ENCODE data around the gene SCLY. TPM values are rescaled to one million over a fixed set of nuclear protein-coding genes. Genes with fewer than 3 reads are reported as not detected.
A peak's percentile ranks its signal among the peaks of the same experiment; 100 is the strongest.

Gene SCLY
- total RNA-seq, 1 donor from 2014 or later: 44.0 TPM

DNA sequence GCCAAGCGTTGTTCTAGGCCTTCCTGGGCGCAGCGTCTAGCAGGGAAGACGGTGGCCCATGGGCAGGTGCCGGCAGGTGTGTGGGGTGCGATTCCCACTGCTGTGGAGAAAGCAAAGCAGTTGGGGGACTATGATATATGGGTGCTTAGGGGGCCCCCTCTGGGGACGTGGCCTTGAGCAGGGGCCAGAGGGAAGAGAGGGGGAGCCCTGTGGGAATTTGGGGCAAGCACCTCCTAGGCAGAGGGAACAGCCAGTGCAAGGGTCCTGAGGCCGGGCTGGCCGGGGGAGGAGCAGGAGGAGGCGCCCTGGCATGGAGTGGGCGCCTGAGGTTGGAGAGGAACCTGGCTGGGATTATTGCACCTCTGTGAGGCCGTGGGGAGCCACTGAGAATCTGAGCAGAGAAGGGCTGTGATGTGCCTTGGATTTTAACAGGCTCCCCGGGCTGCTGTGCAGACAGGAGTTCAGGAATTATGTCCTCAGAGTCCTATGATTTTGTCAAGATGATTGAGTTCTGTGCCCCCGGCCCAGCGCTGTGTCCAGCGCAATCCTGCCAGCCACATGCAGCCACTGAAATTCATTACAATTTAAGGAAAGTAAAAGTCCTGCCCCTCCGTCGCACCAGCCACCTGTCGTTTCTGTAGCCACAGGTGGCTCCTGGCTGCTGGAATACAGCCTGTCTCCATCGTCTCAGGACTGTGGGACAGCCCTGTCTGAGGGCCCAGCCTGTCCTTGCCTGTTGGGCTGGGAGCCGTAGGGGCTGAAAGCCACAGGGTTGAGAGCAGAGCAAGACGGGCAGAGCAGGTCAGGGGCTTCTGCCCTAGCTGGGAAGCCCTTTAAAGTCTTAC is 68.6 kb downstream of the SCLY start:
- Mint-ChIP-seq H3K4me3 (ENCODE audit: unreplicated experiment) (no peak overlapping the region), H3K36me3 (ENCODE audit: unreplicated experiment) (no peaks in the 10 kb centered on the region), H3K9me3 (ENCODE audit: unreplicated experiment) (peaks cover 1% of the 10 kb centered on the region), H3K27ac (ENCODE audit: unreplicated experiment) (no peak overlapping the region), H3K4me1 (ENCODE audit: low read depth, unreplicated experiment) (peaks cover 4% of the 10 kb centered on the region), H3K27me3 (ENCODE audit: unreplicated experiment) (peaks cover 5% of the 10 kb centered on the region)
- peak; percentile 12 for DNase-seq
- TF ChIP-seq, protein P1, sequence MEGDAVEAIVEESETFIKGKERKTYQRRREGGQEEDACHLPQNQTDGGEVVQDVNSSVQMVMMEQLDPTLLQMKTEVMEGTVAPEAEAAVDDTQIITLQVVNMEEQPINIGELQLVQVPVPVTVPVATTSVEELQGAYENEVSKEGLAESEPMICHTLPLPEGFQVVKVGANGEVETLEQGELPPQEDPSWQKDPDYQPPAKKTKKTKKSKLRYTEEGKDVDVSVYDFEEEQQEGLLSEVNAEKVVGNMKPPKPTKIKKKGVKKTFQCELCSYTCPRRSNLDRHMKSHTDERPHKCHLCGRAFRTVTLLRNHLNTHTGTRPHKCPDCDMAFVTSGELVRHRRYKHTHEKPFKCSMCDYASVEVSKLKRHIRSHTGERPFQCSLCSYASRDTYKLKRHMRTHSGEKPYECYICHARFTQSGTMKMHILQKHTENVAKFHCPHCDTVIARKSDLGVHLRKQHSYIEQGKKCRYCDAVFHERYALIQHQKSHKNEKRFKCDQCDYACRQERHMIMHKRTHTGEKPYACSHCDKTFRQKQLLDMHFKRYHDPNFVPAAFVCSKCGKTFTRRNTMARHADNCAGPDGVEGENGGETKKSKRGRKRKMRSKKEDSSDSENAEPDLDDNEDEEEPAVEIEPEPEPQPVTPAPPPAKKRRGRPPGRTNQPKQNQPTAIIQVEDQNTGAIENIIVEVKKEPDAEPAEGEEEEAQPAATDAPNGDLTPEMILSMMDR (IDR thresholded peaks at IDR 0.05; ENCODE audit: partially characterized antibody, unreplicated experiment): no peak

DNA sequence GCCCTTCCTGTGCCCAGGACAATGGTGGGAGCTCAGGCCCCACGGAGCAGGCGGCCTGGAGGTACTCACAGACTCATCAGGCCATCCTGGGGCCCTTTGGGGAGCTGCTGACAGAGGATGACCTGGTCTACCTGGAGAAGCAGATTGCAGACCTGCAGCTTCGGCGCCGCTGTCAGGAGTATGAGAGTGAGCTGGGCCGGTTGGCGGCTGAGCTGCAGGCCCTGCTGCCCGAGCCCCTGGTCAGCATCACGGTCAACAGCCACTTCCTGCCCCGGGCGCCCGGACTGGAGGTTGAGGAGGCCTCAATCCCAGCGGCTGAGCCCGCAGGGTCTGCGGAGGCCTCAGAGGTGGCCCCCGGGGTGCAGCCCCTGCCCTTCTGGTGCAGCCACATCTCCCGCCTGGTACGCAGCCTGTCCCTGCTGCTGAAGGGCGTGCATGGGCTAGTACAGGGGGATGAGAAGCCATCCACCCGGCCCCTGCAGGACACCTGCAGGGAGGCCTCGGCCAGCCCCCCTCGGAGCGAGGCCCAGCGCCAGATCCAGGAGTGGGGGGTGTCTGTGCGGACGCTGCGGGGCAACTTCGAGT is 69.4 kb downstream of the SCLY start:
- peak; percentile 12 for DNase-seq
- Mint-ChIP-seq H3K9me3 (ENCODE audit: unreplicated experiment) (no peaks in the 10 kb centered on the region), H3K36me3 (ENCODE audit: unreplicated experiment) (no peaks in the 10 kb centered on the region), H3K27ac (ENCODE audit: unreplicated experiment) (no peak overlapping the region), H3K4me3 (ENCODE audit: unreplicated experiment) (no peak overlapping the region), H3K27me3 (ENCODE audit: unreplicated experiment) (peaks cover 2% of the 10 kb centered on the region), H3K4me1 (ENCODE audit: low read depth, unreplicated experiment) (peaks cover 4% of the 10 kb centered on the region)
- TF ChIP-seq, protein P1 (IDR thresholded peaks at IDR 0.05; ENCODE audit: partially characterized antibody, unreplicated experiment): no peak

DNA sequence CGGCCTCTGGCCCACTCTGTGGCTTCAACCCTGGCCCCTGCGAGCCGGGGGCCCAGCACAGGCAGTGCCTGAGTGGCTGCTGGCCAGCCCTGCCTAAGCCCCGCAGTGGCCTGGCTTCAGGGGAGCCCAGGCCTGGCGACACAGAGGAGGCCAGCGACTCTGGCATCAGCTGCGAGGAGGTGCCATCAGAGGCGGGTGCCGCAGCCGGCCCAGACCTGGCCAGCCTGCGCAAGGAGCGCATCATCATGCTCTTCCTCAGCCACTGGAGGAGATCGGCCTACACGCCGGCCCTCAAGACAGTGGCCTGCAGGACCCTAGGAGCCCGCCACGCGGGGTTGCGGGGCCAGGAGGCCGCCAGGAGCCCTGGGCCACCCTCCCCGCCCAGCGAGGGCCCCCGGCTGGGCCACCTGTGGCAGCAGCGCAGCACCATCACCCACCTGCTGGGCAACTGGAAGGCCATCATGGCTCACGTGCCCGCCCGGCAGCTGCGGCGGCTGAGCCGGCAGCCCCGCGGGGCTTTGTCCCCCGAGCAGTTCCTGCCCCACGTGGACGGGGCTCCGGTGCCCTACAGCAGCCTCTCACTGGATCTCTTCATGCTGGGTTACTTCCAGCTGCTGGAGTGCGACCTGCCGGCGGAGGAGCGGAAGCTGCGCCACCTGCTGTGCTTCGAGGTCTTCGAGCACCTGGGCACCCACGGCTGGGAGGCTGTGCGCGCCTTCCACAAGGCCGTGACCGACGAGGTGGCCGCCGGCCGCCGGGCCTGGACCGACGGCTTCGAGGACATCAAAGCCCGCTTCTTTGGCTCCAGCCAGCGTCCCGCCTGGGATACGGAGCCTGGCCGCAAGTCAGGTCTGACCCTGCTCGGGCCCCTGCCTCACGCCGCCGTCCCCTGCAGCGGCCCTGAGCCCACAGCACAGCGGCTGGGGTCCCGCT is 70.2 kb downstream of the SCLY start:
- Mint-ChIP-seq H3K4me3 (ENCODE audit: unreplicated experiment) (no peak overlapping the region), H3K9me3 (ENCODE audit: unreplicated experiment) (no peaks in the 10 kb centered on the region), H3K4me1 (ENCODE audit: low read depth, unreplicated experiment) (peaks cover 4% of the 10 kb centered on the region), H3K27me3 (ENCODE audit: unreplicated experiment) (peaks cover 2% of the 10 kb centered on the region), H3K27ac (ENCODE audit: unreplicated experiment) (no peak overlapping the region), H3K36me3 (ENCODE audit: unreplicated experiment) (no peaks in the 10 kb centered on the region)
- peak; percentile 13 for DNase-seq
- TF ChIP-seq, protein P1 (IDR thresholded peaks at IDR 0.05; ENCODE audit: partially characterized antibody, unreplicated experiment): no peak

DNA sequence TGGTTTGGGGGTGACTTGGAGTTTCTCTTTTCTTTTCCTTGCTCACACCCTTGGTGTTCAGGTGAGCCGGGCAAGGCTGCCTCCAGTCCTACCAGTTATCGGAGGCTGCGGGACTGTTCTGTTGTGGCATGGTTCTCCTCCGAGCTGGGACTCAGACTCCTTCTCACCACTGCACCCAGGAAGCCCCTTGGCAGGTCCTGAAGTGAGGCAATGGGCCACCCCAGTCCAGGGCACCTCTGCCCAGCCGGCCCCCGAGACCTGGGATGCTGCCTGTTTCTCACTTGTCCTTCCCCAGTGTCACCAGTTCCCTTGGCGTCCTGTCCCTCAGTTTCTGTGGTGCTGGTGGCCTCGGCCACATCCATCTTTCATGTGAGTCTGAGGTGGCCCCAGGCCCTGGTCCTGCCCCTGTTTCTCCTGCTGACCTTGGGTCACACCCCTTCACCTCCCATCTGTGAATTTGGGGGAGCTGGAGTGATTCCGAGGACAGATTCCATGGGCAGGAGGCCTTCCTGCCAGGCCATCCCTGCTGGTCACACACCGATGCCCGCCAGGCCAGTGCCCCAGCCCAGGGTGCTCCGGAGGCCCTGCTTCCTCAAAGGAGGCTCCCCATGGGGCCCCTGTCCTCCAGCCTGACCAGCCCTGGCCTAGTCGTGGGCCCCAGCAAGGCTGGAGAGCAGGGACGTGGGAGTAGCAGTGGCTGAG is 71.1 kb downstream of the SCLY start:
- TF ChIP-seq, protein P1 (IDR thresholded peaks at IDR 0.05; ENCODE audit: partially characterized antibody, unreplicated experiment): no peak
- Mint-ChIP-seq H3K27me3 (ENCODE audit: unreplicated experiment) (peaks cover 3% of the 10 kb centered on the region), H3K4me1 (ENCODE audit: low read depth, unreplicated experiment) (peaks cover 4% of the 10 kb centered on the region), H3K27ac (ENCODE audit: unreplicated experiment) (no peak overlapping the region), H3K4me3 (ENCODE audit: unreplicated experiment) (no peak overlapping the region), H3K36me3 (ENCODE audit: unreplicated experiment) (no peaks in the 10 kb centered on the region), H3K9me3 (ENCODE audit: unreplicated experiment) (no peaks in the 10 kb centered on the region)
- DNase-seq: peak; percentile 13

All from glutamatergic neuron (in vitro differentiated cells).